Ishikawa (cell line): ENCODE measurements around the gene CHCHD6.
A peak's percentile ranks its signal among the peaks of the same experiment; 100 is the strongest.

Experiments used
- CEBPB ChIP-seq: IDR thresholded peaks from 2 replicates; pipeline ENCODE4 v1.6.1; 2012
- CREB1 ChIP-seq: IDR thresholded peaks from 2 replicates; pipeline ENCODE4 v1.6.1; 2012; ENCODE audit warnings: low read depth
- EGR1 ChIP-seq: IDR thresholded peaks from 2 replicates; pipeline ENCODE4 v1.6.1; 2012
- EP300 ChIP-seq: IDR thresholded peaks from 2 replicates; pipeline ENCODE4 v1.6.1; 2012; ENCODE audit warnings: borderline replicate concordance
- FOXM1 ChIP-seq: IDR thresholded peaks from 2 replicates; pipeline ENCODE4 v1.6.1; 2012; ENCODE audit warnings: low read depth, borderline replicate concordance
- NFIC ChIP-seq: IDR thresholded peaks from 2 replicates; pipeline ENCODE4 v1.6.1; 2012
- RAD21 ChIP-seq: IDR thresholded peaks from 2 replicates; pipeline ENCODE4 v1.6.1; 2012; ENCODE audit warnings: low read depth
- TAF1 ChIP-seq: IDR thresholded peaks from 2 replicates; pipeline ENCODE4 v1.6.1; 2012; ENCODE audit warnings: low read depth, mild to moderate bottlenecking
- TCF12 ChIP-seq: IDR thresholded peaks from 2 replicates; pipeline ENCODE4 v1.6.1; 2012; ENCODE audit warnings: low read depth
- TEAD4 ChIP-seq: IDR thresholded peaks from 2 replicates; pipeline ENCODE4 v1.6.1; 2012
- YY1 ChIP-seq: IDR thresholded peaks from 2 replicates; pipeline ENCODE4 v1.6.1; 2012; ENCODE audit warnings: low read depth
- ZBTB7A ChIP-seq: IDR thresholded peaks from 2 replicates; pipeline ENCODE4 v1.6.1; 2012; ENCODE audit warnings: low read depth
- TF ChIP-seq, protein P1 (sequence below): IDR thresholded peaks from 2 replicates; pipeline ENCODE4 v1.6.1; 2012
- TF ChIP-seq, protein P2 (sequence below): IDR thresholded peaks from 2 replicates; pipeline ENCODE4 v1.6.1; 2012; ENCODE audit warnings: low read depth, mild to moderate bottlenecking
- TF ChIP-seq, protein P3 (sequence below): IDR thresholded peaks from 2 replicates; pipeline ENCODE4 v1.6.1; 2012

CHCHD6 gene

DNA sequence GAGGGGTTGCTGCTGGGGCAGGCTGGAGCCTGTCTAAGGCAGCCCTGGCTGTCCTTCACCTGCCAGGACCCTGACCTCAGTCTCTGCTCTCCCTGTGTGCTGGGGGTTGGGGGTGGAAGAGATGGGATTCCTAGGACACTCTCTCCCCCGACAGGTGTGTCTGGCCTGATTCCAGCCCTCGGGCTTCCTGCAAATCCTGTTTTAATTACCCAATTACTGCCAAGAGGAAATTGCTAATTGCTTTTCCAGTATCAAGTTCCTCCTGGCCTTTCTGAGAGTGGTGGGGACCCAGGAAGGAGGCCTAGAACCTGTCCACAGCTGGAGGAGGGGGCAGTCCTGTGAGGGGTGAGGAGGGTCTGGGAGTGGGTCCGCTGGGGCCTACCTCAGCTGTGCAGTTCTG, 294.7 kb downstream of the CHCHD6 start:
- TF ChIP-seq NFIC (peak; percentile 80), ZBTB7A (0 out of 2 replicates have a peak, but pooled peaks have one; percentile 12), TEAD4 (peak; percentile 16; the same call in 1 of the 2 replicates), EP300 (0 out of 2 replicates have a peak, but pooled peaks have one; percentile 19), TCF12 (no peak; the same call in 1 of the 2 replicates)
- TF ChIP-seq, protein P1, sequence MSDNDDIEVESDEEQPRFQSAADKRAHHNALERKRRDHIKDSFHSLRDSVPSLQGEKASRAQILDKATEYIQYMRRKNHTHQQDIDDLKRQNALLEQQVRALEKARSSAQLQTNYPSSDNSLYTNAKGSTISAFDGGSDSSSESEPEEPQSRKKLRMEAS, result no peak

DNA sequence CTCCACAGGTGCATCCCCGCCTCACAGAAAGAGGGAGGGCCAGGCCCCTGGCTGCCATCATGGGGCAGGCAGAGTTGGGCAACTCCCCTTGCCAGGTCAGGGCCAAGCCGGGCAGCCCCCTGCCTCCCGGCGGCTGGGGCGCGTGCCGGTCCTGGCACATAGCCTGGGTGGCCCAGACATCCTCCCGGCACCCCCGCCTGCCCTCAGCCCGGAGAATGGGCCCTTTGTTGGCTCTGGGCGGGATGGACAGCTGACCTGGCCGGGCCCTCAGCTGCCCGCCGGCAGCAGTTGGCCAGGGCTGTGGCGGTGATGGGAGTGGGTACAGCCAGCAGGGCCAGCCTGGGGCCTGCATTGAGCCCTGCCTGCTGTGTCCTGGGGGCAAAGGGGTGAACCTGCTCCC, 295.3 kb downstream of the CHCHD6 start:
- TF ChIP-seq, protein P2, sequence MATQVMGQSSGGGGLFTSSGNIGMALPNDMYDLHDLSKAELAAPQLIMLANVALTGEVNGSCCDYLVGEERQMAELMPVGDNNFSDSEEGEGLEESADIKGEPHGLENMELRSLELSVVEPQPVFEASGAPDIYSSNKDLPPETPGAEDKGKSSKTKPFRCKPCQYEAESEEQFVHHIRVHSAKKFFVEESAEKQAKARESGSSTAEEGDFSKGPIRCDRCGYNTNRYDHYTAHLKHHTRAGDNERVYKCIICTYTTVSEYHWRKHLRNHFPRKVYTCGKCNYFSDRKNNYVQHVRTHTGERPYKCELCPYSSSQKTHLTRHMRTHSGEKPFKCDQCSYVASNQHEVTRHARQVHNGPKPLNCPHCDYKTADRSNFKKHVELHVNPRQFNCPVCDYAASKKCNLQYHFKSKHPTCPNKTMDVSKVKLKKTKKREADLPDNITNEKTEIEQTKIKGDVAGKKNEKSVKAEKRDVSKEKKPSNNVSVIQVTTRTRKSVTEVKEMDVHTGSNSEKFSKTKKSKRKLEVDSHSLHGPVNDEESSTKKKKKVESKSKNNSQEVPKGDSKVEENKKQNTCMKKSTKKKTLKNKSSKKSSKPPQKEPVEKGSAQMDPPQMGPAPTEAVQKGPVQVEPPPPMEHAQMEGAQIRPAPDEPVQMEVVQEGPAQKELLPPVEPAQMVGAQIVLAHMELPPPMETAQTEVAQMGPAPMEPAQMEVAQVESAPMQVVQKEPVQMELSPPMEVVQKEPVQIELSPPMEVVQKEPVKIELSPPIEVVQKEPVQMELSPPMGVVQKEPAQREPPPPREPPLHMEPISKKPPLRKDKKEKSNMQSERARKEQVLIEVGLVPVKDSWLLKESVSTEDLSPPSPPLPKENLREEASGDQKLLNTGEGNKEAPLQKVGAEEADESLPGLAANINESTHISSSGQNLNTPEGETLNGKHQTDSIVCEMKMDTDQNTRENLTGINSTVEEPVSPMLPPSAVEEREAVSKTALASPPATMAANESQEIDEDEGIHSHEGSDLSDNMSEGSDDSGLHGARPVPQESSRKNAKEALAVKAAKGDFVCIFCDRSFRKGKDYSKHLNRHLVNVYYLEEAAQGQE, result no peak
- no peak for TF ChIP-seq TAF1
- TF ChIP-seq CREB1, result no peak
- no peak for TF ChIP-seq FOXM1
- no peak for TF ChIP-seq NFIC
- TF ChIP-seq TCF12, result no peak
- TF ChIP-seq, protein P3, sequence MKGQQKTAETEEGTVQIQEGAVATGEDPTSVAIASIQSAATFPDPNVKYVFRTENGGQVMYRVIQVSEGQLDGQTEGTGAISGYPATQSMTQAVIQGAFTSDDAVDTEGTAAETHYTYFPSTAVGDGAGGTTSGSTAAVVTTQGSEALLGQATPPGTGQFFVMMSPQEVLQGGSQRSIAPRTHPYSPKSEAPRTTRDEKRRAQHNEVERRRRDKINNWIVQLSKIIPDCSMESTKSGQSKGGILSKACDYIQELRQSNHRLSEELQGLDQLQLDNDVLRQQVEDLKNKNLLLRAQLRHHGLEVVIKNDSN, result no peak
- no peak for TF ChIP-seq ZBTB7A
- no peak for TF ChIP-seq EGR1
- TF ChIP-seq EP300, result no peak
- TF ChIP-seq, protein P1, result no peak
- TF ChIP-seq TEAD4, result no peak
- no peak for TF ChIP-seq CEBPB
- TF ChIP-seq RAD21, result no peak
- TF ChIP-seq YY1, result no peak

DNA sequence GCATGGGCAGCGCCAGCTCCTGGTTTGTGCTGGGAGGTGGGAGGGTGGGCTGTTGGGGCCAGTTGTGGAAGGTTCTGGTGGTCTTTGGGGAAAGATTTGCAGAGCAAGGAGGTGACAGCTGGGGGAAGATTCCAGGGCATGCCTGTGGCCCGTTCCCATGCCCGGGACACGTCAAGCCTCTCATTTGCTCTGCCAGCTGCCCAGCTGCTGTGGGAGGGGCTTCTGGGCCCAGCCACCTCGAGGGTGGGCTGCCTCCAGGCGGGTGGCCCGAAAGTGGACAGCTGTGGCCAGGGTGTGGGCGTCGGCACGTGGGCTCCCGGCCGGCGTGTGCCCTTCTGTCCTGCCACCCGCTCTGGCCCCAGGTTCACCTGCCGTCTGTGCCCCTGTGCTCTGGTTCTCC, 296.1 kb downstream of the CHCHD6 start:
- TF ChIP-seq YY1, result no peak
- TF ChIP-seq ZBTB7A, result no peak
- TF ChIP-seq, protein P3, result no peak
- TF ChIP-seq TAF1, result no peak
- TF ChIP-seq, protein P2, result no peak
- no peak for TF ChIP-seq CREB1
- no peak for TF ChIP-seq RAD21
- no peak for TF ChIP-seq TEAD4
- TF ChIP-seq EGR1, result no peak
- no peak for TF ChIP-seq EP300
- TF ChIP-seq FOXM1, result no peak
- TF ChIP-seq NFIC, result no peak
- TF ChIP-seq CEBPB, result no peak
- TF ChIP-seq, protein P1, result no peak
- no peak for TF ChIP-seq TCF12

DNA sequence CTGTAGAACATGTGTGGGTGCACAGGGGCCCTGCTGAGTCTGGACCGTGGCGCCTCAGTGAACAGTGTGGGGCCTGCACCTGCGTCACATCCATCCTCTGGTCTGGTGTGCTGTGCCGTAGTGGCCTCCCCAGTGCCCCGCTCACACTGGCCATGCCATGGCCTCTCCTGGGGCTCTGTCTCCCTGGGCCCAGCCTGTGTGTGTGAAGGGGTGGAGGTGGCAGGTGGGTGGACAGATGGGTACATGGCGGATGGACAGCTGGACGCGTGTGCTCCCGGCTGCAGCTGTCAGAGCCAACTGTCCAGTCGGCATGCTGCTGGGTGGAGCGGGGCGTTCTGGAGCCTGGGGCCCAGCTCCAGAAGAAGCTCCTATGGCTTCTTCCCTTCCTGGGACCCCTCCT, 296.7 kb downstream of the CHCHD6 start:
- TF ChIP-seq TAF1 (no peak), TEAD4 (no peak), CREB1 (no peak), TCF12 (no peak), ZBTB7A (no peak), YY1 (no peak), FOXM1 (no peak)
- TF ChIP-seq, protein P1, result no peak

DNA sequence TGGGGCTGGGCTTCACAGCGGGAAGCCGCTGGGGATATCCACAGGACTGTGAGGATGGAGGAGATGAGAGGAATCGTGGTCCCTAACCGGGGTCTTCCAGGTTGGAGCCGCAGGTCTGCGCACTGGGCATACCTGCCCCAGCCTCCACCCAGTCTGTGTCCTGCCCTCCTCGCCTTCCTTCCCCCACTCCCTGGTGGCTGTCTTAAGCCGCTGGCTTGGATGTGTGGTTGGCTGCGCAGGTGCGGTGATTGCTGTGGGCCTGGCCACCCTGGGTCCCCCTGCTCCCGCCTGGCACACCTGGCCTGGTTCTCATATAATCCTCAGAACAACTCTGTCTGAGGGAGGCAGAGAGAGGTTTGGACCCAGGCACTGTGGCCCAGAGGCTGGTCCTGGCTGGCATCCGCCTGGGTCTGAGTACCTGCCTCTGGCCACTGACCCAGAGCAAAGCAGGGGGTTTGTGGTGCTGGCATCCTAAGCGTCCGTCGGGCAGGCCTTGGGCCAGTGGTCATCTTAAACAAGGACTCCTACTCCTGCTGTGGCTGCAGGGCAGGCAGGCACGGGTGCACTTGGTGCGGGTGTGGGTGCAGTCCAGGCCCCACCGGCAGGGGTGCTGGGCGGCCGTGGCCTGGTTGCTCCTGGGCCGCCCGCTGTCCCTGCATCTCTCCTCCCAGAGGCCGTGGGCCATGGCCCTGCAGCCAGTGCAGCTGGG, 297.6 kb downstream of the CHCHD6 start:
- no peak for TF ChIP-seq FOXM1
- TF ChIP-seq, protein P1, result no peak
- no peak for TF ChIP-seq RAD21
- no peak for TF ChIP-seq YY1
- TF ChIP-seq TAF1, result no peak
- no peak for TF ChIP-seq ZBTB7A
- TF ChIP-seq EP300, result no peak
- TF ChIP-seq, protein P3, result no peak
- no peak for TF ChIP-seq CREB1
- TF ChIP-seq TCF12, result no peak
- no peak for TF ChIP-seq CEBPB
- no peak for TF ChIP-seq TEAD4
- TF ChIP-seq NFIC, result no peak
- TF ChIP-seq EGR1, result no peak
- TF ChIP-seq, protein P2, result no peak
